HS-5 (cell line): ENCODE data around the gene ARL2BP.

ENCODE experiments used
- DNase-seq: peaks from one replicate; pipeline ENCODE4 v3.0.0-alpha.2; 2012; ENCODE audit warnings: low read depth

Gene ARL2BP

DNA sequence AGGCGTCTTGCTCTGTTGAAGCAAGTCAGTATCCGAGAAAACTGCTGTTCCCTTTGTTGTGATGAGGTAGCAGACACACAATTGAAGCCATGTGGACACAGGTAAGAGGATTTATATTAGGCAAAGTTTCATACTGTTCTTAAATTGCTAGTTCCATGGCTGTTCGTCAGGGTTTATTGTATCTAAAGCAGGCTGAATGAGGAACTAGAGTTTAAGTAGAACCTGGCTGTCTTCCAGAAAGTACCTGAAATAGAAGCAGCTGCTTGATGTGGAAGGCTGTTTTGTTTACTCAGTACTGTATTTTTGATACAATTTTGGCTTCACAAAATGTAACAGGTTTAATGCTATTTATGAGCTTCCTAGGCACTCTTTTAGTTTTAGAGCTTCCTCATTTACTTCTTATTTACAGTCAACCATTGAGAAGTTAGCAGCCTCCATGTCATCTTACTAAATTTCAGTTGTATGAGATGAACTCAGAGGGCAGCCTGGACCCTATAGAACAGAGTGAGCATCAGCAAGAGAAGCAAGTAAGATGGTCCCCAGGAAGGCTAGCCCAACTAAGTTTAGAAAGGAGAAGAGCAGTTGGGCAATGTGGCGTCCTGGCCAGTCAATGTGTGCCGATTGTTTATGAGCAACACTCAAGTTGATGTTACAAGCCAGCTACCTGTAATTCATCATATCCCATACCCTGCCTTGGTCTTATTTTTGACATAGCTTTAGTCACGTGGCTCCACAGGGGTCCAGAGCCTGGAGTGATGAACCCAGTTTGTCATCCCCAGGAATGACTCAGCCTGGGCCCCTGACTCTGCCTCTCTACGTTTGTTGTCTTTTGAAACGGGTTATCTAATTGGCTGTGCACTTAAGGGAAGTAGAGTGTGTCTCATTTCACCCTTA lies 9.7 kb upstream of the ARL2BP start:
- peak; percentile 40 for DNase-seq

DNA sequence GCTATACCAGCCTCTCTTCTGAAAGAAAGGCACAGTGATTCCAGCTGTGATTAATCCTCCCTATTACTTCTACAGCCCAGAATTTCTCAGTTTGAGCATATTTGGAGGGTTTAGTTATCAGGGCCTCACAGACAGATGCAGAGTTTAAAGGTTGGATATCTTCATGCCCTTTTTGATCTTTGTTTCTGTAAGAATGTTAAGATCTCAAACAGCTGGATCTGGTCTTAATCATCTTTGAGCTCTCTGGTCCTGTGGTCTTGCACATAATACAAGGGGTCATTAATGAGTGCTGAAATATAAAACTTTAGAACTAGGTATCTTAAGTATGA lies 9.1 kb upstream of the ARL2BP start:
- no peak for DNase-seq

DNA sequence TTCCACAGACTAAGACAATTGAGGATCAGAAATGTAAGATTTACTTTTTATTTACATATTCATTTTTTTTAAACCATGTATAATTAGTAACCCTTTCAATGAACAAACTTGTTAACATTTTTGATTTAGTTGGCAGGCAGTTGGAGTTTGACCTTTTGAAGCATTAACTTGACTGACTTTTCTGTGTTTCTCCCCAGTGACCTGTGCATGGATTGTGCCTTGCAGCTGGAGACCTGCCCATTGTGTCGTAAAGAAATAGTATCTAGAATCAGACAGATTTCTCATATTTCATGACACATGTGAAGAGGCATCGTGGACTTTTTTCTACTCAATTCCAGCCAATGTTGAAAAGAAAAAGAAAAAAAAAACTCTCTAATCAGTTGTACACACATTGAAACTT lies 6.4 kb upstream of the ARL2BP start:
- no peak for DNase-seq

DNA sequence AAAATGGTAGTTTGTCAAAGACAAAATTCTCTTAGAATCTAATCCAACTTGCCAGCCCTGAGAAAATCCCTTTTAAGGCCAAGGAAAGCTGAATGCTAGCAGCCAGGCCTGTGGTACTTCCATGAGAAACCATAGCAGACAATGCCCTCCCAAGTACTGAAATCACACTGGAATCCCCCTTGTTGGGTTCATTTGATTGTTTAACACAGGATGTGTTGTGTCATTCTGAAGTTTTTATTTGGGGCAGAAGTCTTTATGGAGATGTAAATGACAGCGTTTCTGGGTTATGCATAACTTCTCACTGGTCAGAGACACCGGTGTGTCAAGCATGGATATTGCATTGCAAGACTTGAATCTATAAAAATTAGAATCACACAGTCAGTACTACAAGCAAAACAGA lies 6.0 kb upstream of the ARL2BP start:
- no peak for DNase-seq

DNA sequence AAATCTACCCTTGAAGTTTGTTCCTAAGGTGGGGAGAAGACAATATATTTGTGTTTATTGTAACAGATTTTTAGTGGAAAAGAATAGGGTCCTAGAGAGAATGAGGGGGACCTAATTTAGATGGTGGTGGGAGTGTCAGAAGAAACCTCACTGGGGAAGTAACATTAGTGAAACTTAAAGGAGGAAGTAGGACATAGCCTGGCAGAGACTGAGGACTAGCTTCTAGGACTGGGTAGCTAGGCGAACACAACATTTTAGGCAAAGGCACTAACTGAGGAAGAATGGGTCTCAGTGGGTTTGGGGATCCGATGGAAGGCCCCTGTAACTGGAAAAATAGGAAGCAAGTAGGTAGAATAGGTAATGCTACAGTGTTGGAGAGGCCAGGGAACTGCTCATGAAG lies 4.2 kb upstream of the ARL2BP start:
- DNase-seq: no peak

DNA sequence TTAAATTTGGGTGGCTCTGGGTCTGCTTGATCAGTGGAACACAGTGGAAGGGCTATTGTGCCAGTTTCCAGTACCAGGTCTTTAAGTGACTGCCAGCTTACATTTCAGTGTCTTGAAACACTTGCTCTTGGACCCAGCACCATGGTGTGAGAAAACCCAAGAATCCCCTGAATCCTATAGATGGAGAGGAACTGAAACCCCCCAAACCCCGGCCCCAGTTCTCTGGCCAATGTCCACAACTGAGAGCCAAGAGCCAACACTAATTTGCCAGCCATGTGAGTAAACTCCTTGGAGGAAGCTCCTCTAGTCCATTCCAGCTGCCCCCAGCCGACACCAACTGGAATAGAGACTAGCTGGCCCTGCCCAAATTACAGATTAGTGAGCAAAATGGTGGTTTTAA lies 2.4 kb upstream of the ARL2BP start:
- DNase-seq: no peak

DNA sequence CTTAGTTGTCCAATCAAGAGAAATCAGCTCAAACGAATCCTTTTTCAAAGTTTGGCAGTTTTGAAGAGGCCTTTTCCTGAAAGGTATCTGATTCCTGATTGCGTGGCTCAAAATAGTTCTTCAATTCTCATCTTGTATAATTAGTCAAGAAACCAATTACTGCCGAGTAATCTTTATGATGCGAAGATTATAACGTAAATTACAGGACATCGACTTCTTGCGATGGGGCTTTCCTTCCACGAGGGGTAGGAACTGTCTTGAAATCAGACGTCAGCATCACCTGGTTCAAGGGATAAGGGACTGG lies 644 bp upstream of the ARL2BP start:
- DNase-seq: no peak

DNA sequence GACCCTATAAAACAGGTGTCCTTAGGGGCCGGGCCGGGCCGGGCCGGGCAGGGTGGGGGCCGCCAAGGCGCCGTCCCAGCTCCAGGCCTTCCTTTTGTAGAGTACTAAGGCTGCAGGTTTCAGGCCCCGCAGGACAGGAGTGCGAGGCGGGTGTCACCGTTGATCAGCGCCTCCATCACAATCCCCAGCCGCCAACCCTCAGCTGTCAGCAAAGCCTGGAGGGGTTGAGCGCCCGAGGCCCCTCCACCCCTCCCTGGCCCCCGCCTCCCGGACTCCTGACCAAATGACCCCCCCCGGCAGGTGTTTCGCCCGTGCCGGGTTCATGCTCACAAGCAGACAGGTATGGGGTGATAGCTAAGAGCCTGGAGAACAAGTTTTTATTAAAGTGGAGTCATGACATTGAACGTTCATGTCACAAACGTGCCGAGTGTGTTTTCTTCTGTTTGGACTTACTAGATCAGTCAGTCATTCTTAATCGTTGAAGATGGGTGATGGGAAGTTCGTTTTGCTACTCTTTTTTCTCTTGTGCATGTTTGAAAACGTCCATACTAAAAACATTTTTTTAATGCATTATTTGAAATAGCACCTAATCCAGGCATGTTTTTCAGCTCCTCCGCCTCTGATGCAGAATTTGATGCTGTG lies 534 bp downstream of the ARL2BP start:
- DNase-seq: no peak

DNA sequence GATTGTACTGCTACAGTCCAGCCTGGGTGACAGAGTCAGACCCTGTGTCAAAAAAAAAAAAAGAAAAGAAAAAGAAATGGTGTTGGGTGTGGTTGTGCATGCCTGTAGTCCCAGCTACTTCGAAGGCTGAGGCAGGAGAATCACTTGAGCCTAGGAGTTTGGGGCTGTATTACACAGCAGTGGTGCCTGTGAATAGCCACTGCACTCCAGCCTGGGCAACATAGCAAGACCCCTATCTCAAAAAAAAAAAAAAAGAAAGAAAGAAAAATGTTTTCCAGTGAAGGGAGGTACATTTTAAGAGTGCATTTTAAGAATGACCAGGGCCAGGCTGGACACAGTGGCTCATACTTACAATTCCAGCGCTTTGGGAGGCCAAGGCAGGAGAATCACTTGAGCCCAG lies 6.3 kb downstream of the ARL2BP start:
- no peak for DNase-seq

DNA sequence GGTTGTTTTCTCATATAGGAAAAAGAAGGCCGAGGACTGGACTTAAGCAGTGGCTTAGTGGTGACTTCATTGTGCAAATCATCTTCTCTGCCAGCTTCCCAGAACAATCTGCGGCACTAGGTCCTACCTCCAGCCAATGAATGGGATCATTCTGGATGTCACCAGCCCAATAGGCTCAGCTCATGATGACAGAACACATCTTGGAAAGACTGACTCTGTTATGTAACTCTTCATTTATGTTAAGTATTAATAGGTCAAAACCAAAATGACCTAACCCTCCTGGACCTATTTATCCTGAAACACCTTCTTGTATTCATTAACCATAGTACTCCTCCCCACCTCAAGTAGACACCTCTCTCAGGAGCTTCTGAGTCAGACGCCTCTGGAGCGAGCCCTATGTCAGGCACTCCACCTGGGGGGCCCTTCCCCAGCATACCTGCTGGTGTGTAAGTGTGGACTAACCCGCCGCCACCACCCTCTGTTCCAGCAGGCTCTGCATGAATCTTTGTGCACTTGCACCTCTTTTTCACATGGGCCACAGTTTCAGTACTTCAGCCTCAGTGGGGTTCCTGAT lies 7.2 kb downstream of the ARL2BP start:
- DNase-seq: no peak

DNA sequence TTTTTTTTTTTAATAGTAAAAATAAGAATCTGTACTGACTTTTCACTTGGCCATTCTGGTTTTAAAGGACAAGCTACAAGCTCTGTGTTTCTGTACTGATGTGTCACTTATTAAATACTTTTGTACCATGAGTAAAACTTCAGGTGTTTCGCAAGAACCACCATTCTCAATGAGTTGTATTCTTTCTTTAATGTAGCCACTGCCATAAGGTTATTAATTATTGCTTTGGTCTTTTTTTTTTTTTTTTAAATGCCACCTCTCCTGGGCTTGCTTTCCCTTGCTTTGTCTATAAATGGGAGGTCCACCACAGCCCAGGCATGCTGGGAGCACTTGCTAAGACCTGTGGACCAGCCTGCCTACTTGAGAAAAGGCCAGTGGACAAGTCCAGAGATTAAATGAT lies 8.4 kb downstream of the ARL2BP start:
- no peak for DNase-seq

DNA sequence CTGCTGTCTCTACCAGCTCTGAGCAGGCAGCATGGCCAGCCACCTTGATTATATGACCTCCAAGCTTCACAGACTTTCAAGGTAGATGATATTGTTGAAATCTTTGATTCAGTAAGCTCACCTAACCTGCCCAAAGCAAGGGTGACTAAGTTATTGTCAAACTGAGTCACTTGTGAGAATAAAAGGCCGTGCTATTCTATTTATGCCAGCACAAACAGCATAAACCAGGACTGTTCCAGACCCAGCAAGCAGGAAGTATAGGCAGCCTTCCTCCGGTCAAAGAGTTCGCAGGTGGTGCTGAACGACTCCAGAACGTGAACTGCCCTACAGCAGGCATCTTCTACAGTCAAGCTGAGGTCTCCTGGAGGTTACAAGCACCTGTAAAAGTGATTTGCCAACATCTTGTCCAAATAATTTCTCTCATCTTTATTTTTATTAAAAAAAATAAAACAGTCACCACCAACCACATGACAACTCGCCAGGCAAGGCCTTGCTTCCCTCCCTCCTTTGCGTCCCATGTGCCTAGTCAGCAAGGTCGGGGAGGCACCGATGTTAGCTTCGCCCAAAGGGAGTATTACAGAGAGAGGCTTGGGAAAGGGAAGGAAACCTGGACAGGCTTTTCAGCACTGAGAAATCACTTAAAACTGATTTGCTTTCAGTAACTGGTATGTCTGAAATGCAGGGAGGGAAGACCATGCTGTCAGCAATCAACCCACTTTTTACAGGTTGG lies 10.8 kb downstream of the ARL2BP start:
- no peak for DNase-seq

DNA sequence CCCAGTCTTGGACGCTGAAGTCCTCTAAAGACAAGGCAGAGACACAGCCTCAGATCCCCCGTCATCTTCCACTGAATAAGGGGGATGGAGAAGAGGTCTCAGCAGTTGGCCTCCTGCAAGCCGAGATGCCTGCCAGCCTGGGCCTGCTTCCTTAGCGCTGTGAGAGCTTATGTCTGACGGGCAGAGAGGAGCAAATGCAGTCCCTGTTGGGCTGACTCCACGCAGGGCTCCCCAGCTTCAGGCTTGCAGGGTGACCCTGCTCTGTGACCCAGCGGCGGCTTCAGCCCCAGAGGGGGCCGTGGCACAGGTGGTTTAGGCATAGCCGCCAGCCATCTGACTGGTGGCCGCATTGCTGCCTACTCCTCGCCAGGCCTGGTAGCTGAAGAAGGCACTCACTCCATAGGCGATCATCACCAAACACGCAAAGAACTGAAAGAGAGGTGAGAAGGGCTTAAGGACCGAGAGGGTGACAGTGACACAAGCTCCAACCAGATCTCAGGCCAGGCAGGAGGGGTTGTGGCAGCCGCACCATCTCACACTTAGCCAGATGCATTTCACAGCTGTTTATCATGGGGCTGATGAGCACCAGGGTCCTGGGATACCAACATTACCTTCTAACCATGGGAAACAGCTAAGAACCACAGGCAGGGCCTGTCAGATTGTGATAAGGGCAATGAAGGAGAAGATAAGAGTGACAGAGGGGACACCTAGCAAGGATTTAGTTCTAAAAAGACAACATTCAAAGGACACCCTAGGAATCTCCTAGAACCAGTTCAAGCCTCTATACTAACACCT lies 11.7 kb downstream of the ARL2BP start:
- DNase-seq: no peak

DNA sequence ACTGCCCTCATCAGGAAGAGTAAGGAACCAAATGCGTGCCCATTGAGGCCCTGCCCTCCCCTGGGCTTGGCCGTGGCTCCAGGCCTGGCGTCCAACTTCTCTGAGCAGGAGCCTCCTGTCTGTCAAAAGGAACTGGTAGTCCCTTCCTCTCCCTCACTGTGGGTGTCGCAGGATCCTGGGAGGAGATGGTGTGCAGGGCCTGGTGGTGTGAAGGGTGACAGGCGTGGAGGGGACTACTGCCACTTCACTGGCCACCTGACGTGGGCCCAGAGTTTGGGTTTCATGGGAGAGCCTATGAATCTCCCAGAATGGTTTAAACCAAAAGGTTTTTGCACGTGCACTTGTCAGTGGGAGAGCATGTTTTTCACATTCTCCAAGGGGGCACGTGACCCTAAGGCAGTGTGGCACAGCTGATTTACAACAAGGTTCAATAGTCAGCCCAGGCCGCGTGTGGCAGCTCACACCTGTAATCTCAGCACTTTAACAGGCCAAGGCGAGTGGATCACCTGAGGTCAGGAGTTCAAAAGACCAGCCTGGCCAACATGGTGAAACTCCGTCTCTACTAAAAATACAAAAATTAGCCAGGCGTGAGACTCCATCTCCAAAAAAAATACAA lies 12.5 kb downstream of the ARL2BP start:
- no peak for DNase-seq

DNA sequence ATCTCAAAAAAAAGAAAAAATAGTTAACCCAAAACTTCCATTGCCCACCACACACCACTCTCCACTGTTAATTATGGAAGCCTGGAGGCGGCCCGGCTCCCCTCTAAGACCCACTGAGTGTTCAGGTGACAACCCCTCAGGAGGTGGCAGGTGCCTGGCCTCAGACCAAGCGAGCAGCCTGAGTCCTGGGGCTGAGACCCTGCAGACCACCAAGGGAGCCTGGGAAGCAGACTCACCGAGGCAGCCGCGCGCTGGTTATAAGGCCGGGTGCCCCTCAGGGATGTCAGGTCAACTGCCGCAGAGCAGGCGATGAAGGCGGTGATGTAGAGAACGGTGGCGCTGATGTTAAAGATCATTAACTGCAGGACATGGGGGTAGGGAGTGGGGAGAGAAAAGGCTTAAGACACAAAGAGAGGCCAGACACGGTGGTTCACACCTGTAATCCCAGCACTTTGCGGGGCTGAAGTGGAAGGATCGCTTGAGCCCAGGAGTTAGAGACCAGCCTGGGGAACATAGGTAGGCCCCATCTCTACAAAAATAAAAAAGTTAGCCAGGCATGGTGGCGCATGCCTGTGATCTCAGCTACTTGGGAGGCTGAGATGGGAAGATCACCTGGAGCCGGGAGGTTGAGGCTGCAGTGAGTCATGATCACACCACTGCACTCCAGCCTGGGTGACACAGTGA lies 13.3 kb downstream of the ARL2BP start:
- no peak for DNase-seq

DNA sequence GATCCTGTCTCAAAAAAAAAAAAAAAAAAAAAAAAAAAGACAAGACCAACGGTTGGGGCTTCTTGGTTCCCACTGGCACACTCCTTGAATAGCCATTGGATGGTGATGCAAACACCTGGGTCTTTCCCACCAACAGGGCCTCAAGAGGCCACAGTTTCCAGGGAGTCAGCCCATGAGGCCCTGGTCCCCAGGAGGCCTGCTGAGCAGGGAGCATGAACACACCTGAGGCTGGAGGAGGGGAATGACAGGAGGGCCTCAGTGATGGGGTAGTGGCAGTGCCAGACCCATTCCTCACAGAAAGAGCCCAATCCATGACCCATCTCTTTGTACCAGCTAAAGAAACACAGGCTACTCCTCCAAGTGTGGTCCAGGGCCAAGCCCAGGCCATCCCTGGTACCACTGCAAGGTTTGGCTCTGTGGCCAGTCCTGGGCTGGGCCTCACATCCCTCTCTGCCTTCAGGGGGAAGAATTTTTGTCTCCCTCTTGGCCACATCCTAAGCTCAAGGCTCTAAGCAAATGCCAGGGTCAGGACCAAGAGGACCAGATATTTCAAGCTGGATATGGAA lies 13.9 kb downstream of the ARL2BP start:
- no peak for DNase-seq

DNA sequence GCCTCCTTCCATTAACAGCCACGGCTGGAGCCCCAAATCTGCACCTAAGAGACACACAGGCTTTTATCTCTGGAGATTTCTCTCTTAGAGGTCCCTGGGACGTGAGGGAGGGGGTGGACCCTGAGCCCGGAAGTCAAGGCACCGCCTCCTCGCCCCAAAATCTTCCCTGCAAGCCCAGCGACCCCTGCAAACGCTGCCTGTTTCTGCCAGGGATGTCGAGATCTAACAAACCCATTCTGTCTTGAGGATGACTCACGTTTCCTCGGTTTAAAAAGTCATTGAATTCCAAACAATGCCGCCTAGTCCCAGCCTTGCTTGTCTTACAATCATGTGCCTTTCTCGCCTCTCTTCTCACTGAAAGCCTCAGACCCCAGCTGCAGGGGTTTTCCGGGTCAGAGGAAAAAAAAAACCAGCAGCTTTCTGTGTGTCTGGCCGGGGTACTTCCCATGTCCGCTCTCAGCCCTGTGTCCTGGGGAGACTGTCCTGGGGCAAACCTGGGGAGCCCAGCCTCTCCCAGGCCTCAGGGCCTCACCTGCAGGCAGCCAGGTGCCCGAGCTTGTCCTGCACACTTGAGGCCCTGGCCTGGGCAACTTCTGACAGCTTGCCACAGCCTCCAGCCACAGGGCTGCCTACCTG lies 15.4 kb downstream of the ARL2BP start:
- no peak for DNase-seq

DNA sequence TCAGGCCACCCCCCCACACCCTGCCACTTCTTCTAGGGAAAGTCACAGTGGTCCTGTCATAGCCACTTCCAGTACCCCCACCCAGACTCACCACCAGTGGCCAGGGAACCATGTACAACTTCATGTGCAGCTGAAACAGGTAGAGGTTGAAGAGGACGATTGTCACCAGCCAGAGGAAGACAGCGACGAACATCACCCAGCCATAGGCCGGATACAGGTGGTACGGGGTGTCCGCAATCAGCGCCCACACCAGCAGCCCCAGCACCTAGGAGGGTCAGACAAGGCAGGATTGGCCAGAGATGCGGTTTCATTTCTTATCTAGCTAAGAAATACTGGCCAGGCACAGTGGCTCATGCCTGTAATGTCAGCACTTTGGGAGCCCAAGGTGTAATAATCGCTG lies 16.7 kb downstream of the ARL2BP start:
- DNase-seq: no peak

DNA sequence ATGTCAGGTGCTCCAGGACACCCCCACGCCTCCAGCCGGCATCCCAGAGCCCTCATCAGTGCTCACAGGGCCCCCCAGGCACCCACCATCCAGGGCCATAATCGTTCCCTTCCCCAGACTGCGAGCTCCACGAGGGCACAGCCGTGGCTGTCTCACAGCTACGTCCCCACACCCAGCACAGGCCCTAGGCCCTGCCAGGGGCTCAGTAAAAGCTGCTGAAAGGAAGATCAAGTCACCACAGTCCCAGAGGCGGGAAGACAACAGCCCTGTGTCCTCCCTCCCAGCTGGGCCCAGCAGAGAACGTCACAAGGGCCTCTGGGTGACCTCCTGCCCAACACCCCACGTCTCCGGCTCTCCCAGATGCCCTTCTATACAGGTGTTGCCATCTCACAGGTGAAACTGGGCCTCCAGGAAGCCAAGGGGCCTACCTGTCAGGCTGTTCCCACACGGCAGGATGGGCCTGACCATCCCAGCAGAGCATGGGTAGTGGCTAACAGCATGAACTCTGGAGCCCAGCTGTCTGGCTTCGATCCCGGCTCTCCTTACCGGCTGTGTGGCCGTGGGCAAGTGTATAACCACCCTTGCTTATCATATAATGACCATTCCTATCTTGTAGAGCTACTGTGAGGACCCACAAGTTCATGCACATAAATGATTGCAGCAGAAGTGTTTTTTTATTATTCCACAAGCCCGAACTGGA lies 17.9 kb downstream of the ARL2BP start:
- no peak for DNase-seq
